GM21423 (cell line): ENCODE measurements around the gene ZNG1C.
"Not testable (repeated sequence)": the region's sequence is repeated elsewhere in the genome, so short reads cannot be mapped to it uniquely, and the experiment has no call there.

ENCODE experiments used
- ATAC-seq: cut with Tn5 transposase; IDR thresholded peaks from one replicate; pipeline ENCODE4 v1.9.1; 2021; ENCODE audit warnings: mild to moderate bottlenecking, moderate library complexity; ENCODE audit not compliant: unreplicated experiment

Gene ZNG1C

DNA sequence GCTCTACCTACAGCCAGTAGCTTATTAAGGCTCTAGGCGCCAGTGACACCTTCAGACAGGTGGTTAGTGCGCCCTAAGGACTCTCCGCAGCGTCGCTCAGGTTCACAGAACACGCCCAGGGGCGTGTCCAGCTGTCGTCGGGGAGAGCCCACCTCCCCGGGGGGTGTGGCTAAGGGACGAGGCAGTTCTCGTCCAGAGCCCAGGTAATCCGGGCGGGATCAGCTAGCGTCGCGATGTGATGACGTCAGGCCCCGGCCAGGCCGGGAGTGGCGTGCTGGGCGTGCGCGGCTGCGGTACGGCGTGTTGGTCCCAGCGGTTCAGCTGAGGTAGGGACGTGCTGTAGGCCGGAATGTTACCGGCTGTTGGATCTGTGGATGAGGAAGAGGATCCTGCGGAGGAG lies at the start of gene ZNG1C:
Gene ZNG1C, plus strand, starts transcription at position 301 of the 400 bp plus-strand sequence. Its CDS starts 49 bp downstream, at position 350.
- not testable (repeated sequence) for ATAC-seq

DNA sequence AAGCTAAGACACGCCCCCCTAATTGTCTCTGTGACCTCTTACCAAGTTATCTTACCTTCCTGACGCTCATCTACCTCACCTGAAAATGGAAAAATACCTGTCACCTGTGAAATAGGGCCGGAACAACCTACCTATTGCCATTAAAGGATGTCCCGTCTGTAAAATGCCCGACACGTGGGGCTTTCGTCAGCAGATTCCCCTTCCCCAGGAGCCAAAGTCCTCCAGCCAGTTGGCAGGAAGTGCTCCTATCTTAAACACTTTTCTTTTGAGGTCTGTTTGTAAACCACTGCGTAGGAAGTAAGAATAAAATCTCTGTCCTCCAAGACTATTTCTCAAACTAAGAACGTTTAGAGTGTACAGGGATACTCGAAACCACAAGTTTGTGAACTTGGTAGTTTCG lies 654 bp downstream of the ZNG1C start:
- ATAC-seq, result not testable (repeated sequence)

GRCh38 chr9:68281041-68281440 lies 39.3 kb downstream of the ZNG1C start:
- not testable (repeated sequence) for ATAC-seq

GRCh38 chr9:68302567-68302966 lies 60.8 kb downstream of the ZNG1C start, which contains the start of gene FOXD4L3:
FOXD4L3 (plus strand) TSS chr9:68302867; CDS start chr9:68302952, 85 bp downstream.
- ATAC-seq, result not testable (repeated sequence)

DNA sequence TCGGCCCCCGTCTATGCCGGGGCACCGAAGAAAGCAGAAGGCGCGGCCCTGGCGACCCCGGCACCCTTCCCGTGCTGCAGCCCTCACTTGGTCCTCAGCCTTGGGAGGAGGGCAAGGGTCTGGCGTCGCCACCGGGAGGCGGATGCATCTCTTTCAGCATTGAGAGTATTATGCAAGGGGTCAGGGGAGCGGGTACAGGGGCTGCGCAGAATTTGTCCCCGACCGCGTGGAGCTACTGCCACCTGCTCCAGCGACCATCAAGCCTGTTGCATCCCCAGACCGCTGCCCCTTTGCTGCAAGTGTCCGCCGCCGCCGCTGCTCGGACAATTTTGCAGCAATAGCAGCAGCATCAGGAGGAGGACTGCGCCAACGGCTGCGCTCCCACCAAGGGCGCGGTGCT lies 62.0 kb downstream of the ZNG1C start:
- ATAC-seq, result not testable (repeated sequence)

GRCh38 chr9:68304212-68304611 lies 62.4 kb downstream of the ZNG1C start:
- ATAC-seq, result not testable (repeated sequence)

- ATAC-seq, result not testable (repeated sequence)
Measured at GRCh38 chr9:68304777-68305176, 63.0 kb downstream of the ZNG1C start.

DNA sequence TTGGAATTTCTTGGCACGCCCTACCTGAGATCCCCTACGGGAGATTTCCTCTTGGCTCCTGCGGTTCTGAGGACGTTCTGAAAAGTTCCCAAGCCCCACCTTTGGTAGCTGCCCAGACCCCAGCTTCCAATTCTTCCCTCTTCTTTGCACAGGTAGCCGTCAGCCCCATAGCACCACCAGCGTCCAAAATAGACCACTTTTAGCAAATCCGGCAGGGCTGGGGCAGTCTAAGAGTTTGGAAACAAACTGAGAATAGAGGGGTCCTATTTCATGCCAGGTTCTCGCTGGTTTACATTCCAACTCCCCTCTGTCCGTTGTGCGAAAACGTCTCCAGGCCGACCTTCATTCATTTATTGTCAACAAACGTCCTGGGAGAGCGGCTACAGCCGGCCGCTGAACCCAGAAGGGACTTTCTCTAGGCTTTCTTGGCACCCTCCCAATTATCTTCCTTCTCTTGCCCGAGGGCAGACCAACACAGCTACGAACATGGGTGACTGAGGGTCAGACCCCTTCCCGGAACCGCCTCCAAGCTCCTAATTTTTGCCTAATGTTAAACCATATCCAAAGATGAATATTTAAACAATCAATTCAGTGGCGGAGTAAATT lies 64.0 kb downstream of the ZNG1C start:
- not testable (repeated sequence) for ATAC-seq

GRCh38 chr9:68306391-68306964 lies 64.7 kb downstream of the ZNG1C start:
- not testable (repeated sequence) for ATAC-seq

DNA sequence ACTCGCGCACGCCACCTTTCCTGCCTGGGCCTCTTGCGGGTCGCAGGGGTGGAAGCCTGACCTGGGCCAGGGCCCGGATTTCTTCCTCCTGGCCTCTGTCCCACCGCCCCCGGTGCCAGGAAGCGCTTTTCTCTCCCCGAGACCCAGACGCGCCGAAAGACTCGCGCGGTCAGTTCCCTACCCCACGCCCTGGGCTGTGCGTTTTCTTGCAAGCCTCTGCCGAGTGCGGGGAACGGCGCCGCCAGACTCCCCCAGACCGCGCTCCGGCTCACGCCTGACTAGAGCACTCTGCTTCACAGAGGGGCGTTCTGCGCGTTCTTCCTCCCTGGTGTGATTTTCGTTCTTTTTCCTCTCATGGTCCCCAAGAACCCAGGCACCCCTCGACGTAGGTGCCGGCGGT lies 65.3 kb downstream of the ZNG1C start:
- not testable (repeated sequence) for ATAC-seq

- not testable (repeated sequence) for ATAC-seq
Measured at GRCh38 chr9:68307654-68308053, 65.9 kb downstream of the ZNG1C start.

- not testable (repeated sequence) for ATAC-seq
Measured at GRCh38 chr9:68311208-68311607, 69.4 kb downstream of the ZNG1C start.

GRCh38 chr9:68318209-68318608 lies 76.4 kb downstream of the ZNG1C start:
- ATAC-seq, result not testable (repeated sequence)

GRCh38 chr9:68323749-68324148 lies 82.0 kb downstream of the ZNG1C start:
- not testable (repeated sequence) for ATAC-seq

DNA sequence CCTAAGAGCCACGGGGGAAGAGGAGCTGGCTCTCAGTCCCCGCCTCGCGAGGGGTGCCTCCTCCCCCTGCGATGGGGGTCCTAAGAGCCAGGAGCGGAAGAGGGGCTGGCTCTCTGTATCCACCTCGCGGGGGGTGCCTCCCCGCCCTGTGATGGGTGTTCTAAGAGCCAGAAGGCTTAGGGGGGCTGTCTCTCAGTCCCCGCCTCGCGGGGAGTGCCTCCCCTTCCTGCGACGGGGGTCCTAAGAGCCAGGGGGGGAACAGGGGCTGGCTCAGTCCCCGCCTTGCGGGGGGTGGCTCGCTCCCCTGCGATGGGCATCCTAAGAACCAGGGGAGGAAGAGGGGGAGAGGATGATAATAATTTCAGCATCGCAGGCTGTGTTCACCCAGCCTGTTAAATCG lies 82.7 kb downstream of the ZNG1C start:
- ATAC-seq, result not testable (repeated sequence)

DNA sequence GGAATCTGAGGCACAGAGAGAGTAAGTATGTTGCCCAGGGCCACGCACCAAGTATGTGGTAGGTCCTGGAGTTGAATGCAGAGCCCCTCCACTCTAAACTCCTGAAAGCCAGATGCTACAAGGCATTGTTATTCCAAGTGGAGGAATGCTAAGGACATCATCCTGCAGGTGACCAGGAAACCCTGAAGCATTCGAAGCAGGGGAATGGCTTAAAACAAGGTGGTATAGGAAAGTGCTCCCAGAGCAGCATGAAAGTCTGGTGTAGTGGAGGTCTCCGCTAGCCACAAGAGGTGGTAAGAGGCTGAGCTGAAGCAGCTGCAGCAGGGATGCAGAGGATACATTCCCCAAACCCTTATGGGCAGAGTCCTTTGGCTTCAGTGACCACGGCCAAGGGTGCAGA lies 87.3 kb downstream of the ZNG1C start:
- not testable (repeated sequence) for ATAC-seq

- ATAC-seq, result not testable (repeated sequence)
Measured at GRCh38 chr9:68330531-68331173, 88.9 kb downstream of the ZNG1C start.

DNA sequence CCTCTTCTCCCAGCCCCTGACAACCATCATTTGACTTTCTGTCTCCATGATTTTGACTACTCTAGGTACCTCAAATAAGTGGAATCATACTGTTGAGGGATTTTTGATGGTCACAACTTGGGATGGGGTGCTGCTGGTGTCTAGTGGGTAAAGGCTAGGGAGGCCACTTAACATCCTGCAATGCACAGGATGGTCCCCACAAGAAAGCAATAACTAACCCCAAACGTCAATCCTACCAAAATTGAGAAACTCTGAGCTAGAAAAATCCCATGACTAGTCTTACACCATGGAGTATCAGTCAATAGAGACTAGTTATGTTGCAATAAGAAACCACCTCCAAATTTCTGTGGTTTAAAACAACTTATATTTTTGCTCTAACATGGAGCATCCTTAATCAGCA lies 90.3 kb downstream of the ZNG1C start:
- not testable (repeated sequence) for ATAC-seq

- not testable (repeated sequence) for ATAC-seq
Measured at GRCh38 chr9:68335935-68336334, 94.2 kb downstream of the ZNG1C start.

DNA sequence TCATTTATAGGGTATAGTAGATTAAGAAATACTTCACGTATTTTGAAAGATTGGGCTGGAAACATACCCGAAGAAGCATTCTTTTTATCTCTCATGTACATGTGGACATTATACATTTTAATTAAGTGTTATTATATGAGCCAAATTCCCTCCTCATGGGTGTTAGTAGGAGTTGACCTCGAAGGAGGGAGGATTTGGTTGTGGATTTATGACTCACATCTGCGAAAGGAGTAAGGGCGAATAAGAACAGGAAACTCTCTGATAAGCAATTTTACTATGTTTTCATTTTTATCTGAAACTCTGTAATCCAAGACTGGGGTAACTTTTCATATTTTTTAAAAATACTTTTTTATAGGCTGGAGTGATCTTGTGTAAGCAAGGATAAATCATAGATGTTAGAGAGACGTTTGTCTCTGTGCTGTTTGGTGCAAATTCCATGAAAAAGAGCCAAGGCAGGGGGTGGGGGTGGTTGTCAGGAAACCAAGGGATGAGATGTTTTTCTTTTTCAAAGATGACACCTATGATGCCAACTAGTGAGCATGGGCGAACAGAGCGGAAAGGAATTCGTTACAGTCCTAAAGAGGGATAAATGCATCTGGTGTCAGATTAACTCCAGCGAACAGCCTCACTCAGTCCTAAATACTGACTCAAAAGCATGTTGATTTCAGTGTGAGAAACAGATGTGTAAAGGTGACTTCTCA lies 95.0 kb downstream of the ZNG1C start:
- ATAC-seq, result not testable (repeated sequence)

- not testable (repeated sequence) for ATAC-seq
Measured at GRCh38 chr9:68338000-68338399, 96.2 kb downstream of the ZNG1C start.
